Endothelial cell of umbilical vein (primary cell): Measurements from ENCODE around the gene WDR49. TPM values are rescaled to one million over a fixed set of nuclear protein-coding genes. Genes with fewer than 3 reads are reported as not detected.

ENCODE experiments used
- BruUV-seq: library from RNA; stranded (reverse); fragments of 400-500 nt; replicated peaks from 2 replicates; lab custom pipeline; 2021; lab: Mats Ljungman, UMichigan
- CTCF ChIA-PET: fragments of 300-600, 350-600 bp; sonication (Branson Sonifier 250); formaldehyde crosslinking; loops from one replicate; lab custom pipeline; 2021; ENCODE audit warnings: antibody characterized with exemption, inconsistent platforms; lab: Charles Lee
- POLR2A ChIA-PET: fragments of 300-600, 350-600 bp; sonication (Branson Sonifier 250); formaldehyde crosslinking; loops from one replicate; lab custom pipeline; 2021; ENCODE audit warnings: antibody characterized with exemption, inconsistent platforms; lab: Charles Lee
- DNase-seq: peaks from one replicate; pipeline ENCODE4 v3.0.0-alpha.2; 2011; ENCODE audit warnings: low read depth, low spot score
- FAIRE-seq: peaks from 2 replicates; lab custom pipeline; 2011; peaks lifted over from hg19 to GRCh38; lab: Jason Lieb, UNC
- H2AFZ ChIP-seq: 2 replicates; pipeline ENCODE4 v1.6.0; 2012; ENCODE audit warnings: low read depth, low read length, control low read depth, inconsistent platforms
- H3K27ac ChIP-seq: 2 replicates; pipeline ENCODE4 v1.5.1; 2011; ENCODE audit warnings: low read depth, mild to moderate bottlenecking, control low read depth, low read length, moderate library complexity; ENCODE audit not compliant: insufficient read depth
- H3K27me3 ChIP-seq, 2 experiments: 2 replicates each; pipeline versions ENCODE4 v1.6.0 to v1.6.1; 2011; ENCODE audit warnings: low read length in 2 of 2, mixed read lengths in 1 of 2; ENCODE audit not compliant: control insufficient read depth in 2 of 2, insufficient read depth in 2 of 2
- H3K36me3 ChIP-seq, 2 experiments: 2 replicates in 1 of 2; 3 replicates in 1 of 2; pipeline ENCODE4 v1.5.1; 2011; ENCODE audit warnings: low read length in 2 of 2, mild to moderate bottlenecking in 1 of 2, moderate library complexity in 1 of 2; ENCODE audit not compliant: control insufficient read depth in 2 of 2, insufficient read depth in 2 of 2; ENCODE audit errors: extremely low read depth in 1 of 2
- H3K4me1 ChIP-seq: 3 replicates; pipeline ENCODE4 v1.5.1; 2011; ENCODE audit warnings: mild to moderate bottlenecking, low read length; ENCODE audit not compliant: control insufficient read depth, insufficient read depth; ENCODE audit errors: extremely low read depth
- H3K4me2 ChIP-seq: 2 replicates; pipeline ENCODE4 v1.6.1; 2011; ENCODE audit warnings: low read length, control low read depth, mixed read lengths; ENCODE audit not compliant: insufficient read depth
- H3K4me3 ChIP-seq, 3 experiments: fragments of 200-600 bp in 1 of 3; sonication (generic), shearing (Covaris generic) in 1 of 3; replicated peaks in 1 of 3; 2 replicates each; pipeline ENCODE4 v1.5.1; 2011 to 2016; ENCODE audit warnings: control low read depth in 3 of 3, low read length in 3 of 3, mild to moderate bottlenecking in 2 of 3, inconsistent platforms in 1 of 3, low read depth in 1 of 3, moderate library complexity in 1 of 3; ENCODE audit not compliant: insufficient read depth in 1 of 3
- H3K79me2 ChIP-seq: 2 replicates; pipeline ENCODE4 v1.6.0; 2012; ENCODE audit warnings: low read length, inconsistent platforms; ENCODE audit not compliant: control insufficient read depth, insufficient read depth
- H3K9ac ChIP-seq: replicated peaks from 2 replicates; pipeline ENCODE3; 2011; ENCODE audit warnings: low read length, control low read depth; ENCODE audit not compliant: insufficient read depth; ENCODE audit errors: extremely low read depth
- H3K9me1 ChIP-seq: replicated peaks from 3 replicates; pipeline ENCODE4 v1.6.0; 2011; ENCODE audit warnings: mild to moderate bottlenecking, low read length; ENCODE audit not compliant: control insufficient read depth, insufficient read depth; ENCODE audit errors: extremely low read depth
- H3K9me3 ChIP-seq: replicated peaks from 2 replicates; pipeline ENCODE4 v1.5.1; 2012; ENCODE audit warnings: low read length, inconsistent platforms; ENCODE audit not compliant: control insufficient read depth, insufficient read depth
- H4K20me1 ChIP-seq: replicated peaks from 2 replicates; pipeline ENCODE3; 2011; ENCODE audit warnings: mild to moderate bottlenecking, low read length; ENCODE audit not compliant: control insufficient read depth, insufficient read depth; ENCODE audit errors: extremely low read depth
- CTCF ChIP-seq, 2 donors: IDR thresholded peaks; 1 replicate in 1 of 2; 2 replicates in 1 of 2; pipeline ENCODE4 v1.5.1; 2011; ENCODE audit warnings: low read length in 2 of 2, mild to moderate bottlenecking in 2 of 2, moderate library complexity in 2 of 2, control low read depth in 1 of 2, inconsistent platforms in 1 of 2, low read depth in 1 of 2; ENCODE audit not compliant: insufficient read depth in 1 of 2; ENCODE audit errors: extremely low read depth in 1 of 2
- EZH2 ChIP-seq: IDR thresholded peaks from 2 replicates; pipeline ENCODE4 v1.6.1; 2012; ENCODE audit warnings: borderline replicate concordance, low read depth, mild to moderate bottlenecking, moderate library complexity, low read length, inconsistent platforms; ENCODE audit not compliant: severe bottlenecking
- FOS ChIP-seq: IDR thresholded peaks from 2 replicates; pipeline ENCODE4 v1.6.1; 2011; ENCODE audit warnings: mild to moderate bottlenecking, low read length, moderate library complexity, borderline replicate concordance; ENCODE audit not compliant: insufficient read depth
- GATA2 ChIP-seq: IDR thresholded peaks from 2 replicates; pipeline ENCODE4 v1.7.0; 2011; ENCODE audit warnings: low read depth, mild to moderate bottlenecking, moderate library complexity, mixed read lengths, low read length; ENCODE audit not compliant: insufficient read length, insufficient read depth
- JUN ChIP-seq: IDR thresholded peaks from 2 replicates; pipeline ENCODE4 v1.6.1; 2011; ENCODE audit warnings: borderline replicate concordance, low read depth; ENCODE audit not compliant: insufficient read length, insufficient read depth
- MYC ChIP-seq: IDR thresholded peaks from one replicate; pipeline ENCODE4 v1.6.1; 2011; ENCODE audit warnings: mild to moderate bottlenecking, low read depth, low read length
- POLR2A ChIP-seq: IDR thresholded peaks from 2 replicates; pipeline ENCODE4 v1.6.1; 2012; ENCODE audit warnings: low read depth, mild to moderate bottlenecking, control low read depth, low read length
- POLR2AphosphoS5 ChIP-seq: IDR thresholded peaks from 2 replicates; pipeline ENCODE4 v1.6.1; 2012; ENCODE audit warnings: low read depth, mild to moderate bottlenecking, control low read depth, low read length, moderate library complexity; ENCODE audit not compliant: insufficient read depth
- dilution Hi-C: fragments of 300-500 bp; cut with MboI; formaldehyde crosslinking; loops from one replicate; pipeline ENCODE4 v1.15.0; 2019; ENCODE audit warnings: low sequenced_read_pairs; ENCODE audit not compliant: extremely low pct_ligation_motif_present
- intact Hi-C: fragments of 100-400 bp; cut with micrococcal nuclease; formaldehyde crosslinking; loops from one replicate; pipeline ENCODE4 v1.10.0; 2022
- polyA plus RNA-seq, 4 experiments: library from polyadenylated mRNA; depleted of rRNA in 3 of 4; stranded (reverse) in 3 of 4; unstranded in 1 of 4; fragments of >200 nt; gene quantifications; 2 replicates each; pipeline versions ENCODE4 v1.2.1 to v1.2.3, GENCODE V29; 2011 to 2012; ENCODE audit warnings: missing spikeins in 1 of 4
- total RNA-seq: library from RNA; stranded (reverse); gene quantifications from 2 replicates; pipeline ENCODE4 v1.2.3, GENCODE V29; 2021

WDR49 gene
- total and polyA plus RNA-seq, 2 donors (not counting 3 experiments of a cell fraction or from before 2014, with no cell fraction given), result not detected

GRCh38 chr3:167666563-167666962, 12.8 kb upstream of the WDR49 start:
- CTCF ChIA-PET, result interaction anchor here (0.8 kb wide), 1 partner anchor 19 kb away, joined by 3 read pairs; no protein-coding TSS in a partner anchor
- no peak for FAIRE-seq

More at GRCh38 chr3:167666563-167666962, 12.8 kb upstream of the WDR49 start:
- H3K9ac ChIP-seq, result no peak overlapping the region
- H3K9me1 ChIP-seq, result no peaks in the 10 kb centered on the region
- no peaks in the 10 kb centered on the region for H4K20me1 ChIP-seq
- dilution Hi-C loops (no loop called here), intact Hi-C loops (no loop called here)
- no peaks in the 10 kb centered on the region for H3K36me3 ChIP-seq
- TF ChIP-seq GATA2, result no peak
- no peak for TF ChIP-seq MYC
- TF ChIP-seq FOS, result no peak
- no peak for TF ChIP-seq EZH2
- TF ChIP-seq JUN, result no peak
- TF ChIP-seq POLR2A, result no peak
- TF ChIP-seq CTCF (IDR thresholded peaks at IDR 0.05; ENCODE audit: extremely low read depth in 1 of 2, insufficient read depth in 1 of 2, low read depth in 1 of 2, low read length in 2 of 2), result no peak
- no peak for TF ChIP-seq POLR2AphosphoS5
- H3K4me2 ChIP-seq, result no peak overlapping the region
- no peaks in the 10 kb centered on the region for H3K79me2 ChIP-seq
- H2AFZ ChIP-seq, result no peak overlapping the region
- H3K4me1 ChIP-seq, result peaks cover under 1% of the 10 kb centered on the region
- POLR2A ChIA-PET, result no interaction called here
- H3K4me3 ChIP-seq, result no peak overlapping the region
- H3K27me3 ChIP-seq, result no peaks in the 10 kb centered on the region
- no peaks in the 10 kb centered on the region for H3K9me3 ChIP-seq
- no peak overlapping the region for H3K27ac ChIP-seq
- no peak for DNase-seq
- no TSS peak for BruUV-seq
